ENCODE data around the gene INPP4B.
"Not testable (repeated sequence)": the region's sequence is repeated elsewhere in the genome, so short reads cannot be mapped to it uniquely, and the experiment has no call there.

The INPP4B gene

GRCh38 chr4:142404191-142404611 lies 441.9 kb downstream of the INPP4B start:
- no peak for DNase-seq

- DNase-seq, result no peak
These were observed 443.2 kb downstream of the INPP4B start for GRCh38 chr4:142402900-142403299.

- DNase-seq, result no peak
These were observed 443.9 kb downstream of the INPP4B start for GRCh38 chr4:142402156-142402555.

GRCh38 chr4:142397364-142397991 lies 448.6 kb downstream of the INPP4B start:
- DNase-seq, result not testable (repeated sequence)

GRCh38 chr4:142396279-142396678 lies 449.8 kb downstream of the INPP4B start:
- no peak for DNase-seq

- no peak for DNase-seq
These were observed 453.0 kb downstream of the INPP4B start for GRCh38 chr4:142393127-142393526.

GRCh38 chr4:142386856-142387255 lies 459.2 kb downstream of the INPP4B start:
- no peak for DNase-seq

GRCh38 chr4:142386449-142386848 lies 459.7 kb downstream of the INPP4B start:
- no peak for DNase-seq

- no peak for DNase-seq
These were observed 462.2 kb downstream of the INPP4B start for GRCh38 chr4:142383800-142384470.

- DNase-seq, result no peak
These were observed 462.7 kb downstream of the INPP4B start for GRCh38 chr4:142383354-142383753.

GRCh38 chr4:142380052-142380602 lies 466.0 kb downstream of the INPP4B start:
- DNase-seq, result no peak

GRCh38 chr4:142379277-142380051 lies 466.6 kb downstream of the INPP4B start:
- no peak for DNase-seq

GRCh38 chr4:142378179-142378578 lies 467.9 kb downstream of the INPP4B start:
- no peak for DNase-seq

- DNase-seq, result no peak
These were observed 468.6 kb downstream of the INPP4B start for GRCh38 chr4:142377342-142378091.

GRCh38 chr4:142376204-142376603 lies 469.9 kb downstream of the INPP4B start:
- no peak for DNase-seq

GRCh38 chr4:142373610-142374009 lies 472.5 kb downstream of the INPP4B start:
- no peak for DNase-seq

GRCh38 chr4:142372530-142373260 lies 473.4 kb downstream of the INPP4B start:
- no peak for DNase-seq

GRCh38 chr4:142369141-142369540 lies 477.0 kb downstream of the INPP4B start:
- no peak for DNase-seq

GRCh38 chr4:142367418-142368180 lies 478.5 kb downstream of the INPP4B start:
- DNase-seq, result no peak

GRCh38 chr4:142366769-142367181 lies 479.3 kb downstream of the INPP4B start:
- no peak for DNase-seq

- no peak for DNase-seq
These were observed 480.7 kb downstream of the INPP4B start for GRCh38 chr4:142365391-142365790.

Data from activated gamma-delta T cell treated with Interleukin-2 at 50 U/mL for 16 hours (primary cell).